ENCODE results near the gene ANKRD31.
"Not testable (repeated sequence)": the region's sequence is repeated elsewhere in the genome, so short reads cannot be mapped to it uniquely, and the experiment has no call there.

The ANKRD31 gene

DNA sequence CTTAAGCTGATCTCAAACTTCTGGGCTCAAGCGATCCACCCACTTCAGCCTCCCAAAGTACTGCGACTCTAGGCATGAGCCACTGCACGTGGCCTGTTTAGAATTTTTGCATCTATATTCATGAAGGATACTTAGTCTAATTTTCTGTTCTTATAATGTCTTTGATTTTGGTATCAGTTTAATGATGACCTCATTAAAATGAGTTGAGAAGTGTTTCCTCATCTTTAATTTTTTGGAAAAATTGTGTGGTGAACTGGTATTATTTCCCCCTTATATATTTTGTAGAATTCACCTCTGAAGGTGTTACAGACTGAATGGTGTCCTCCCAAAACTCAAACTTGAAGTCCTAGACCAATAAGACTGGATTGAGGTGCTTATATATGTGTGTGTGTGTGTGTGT lies 46.5 kb downstream of the ANKRD31 start:
- Histone ChIP-seq H3K9me3 (ENCODE audit: severe bottlenecking) (no peaks in the 10 kb centered on the region), H3K27me3 (ENCODE audit: insufficient read depth, low read depth, severe bottlenecking) (no peaks in the 10 kb centered on the region), H3K27ac (no peak overlapping the region), H3K36me3 (no peaks in the 10 kb centered on the region), H3K4me3 (ENCODE audit: low read depth, low read length) (no peak overlapping the region)
- TF ChIP-seq, protein P1, sequence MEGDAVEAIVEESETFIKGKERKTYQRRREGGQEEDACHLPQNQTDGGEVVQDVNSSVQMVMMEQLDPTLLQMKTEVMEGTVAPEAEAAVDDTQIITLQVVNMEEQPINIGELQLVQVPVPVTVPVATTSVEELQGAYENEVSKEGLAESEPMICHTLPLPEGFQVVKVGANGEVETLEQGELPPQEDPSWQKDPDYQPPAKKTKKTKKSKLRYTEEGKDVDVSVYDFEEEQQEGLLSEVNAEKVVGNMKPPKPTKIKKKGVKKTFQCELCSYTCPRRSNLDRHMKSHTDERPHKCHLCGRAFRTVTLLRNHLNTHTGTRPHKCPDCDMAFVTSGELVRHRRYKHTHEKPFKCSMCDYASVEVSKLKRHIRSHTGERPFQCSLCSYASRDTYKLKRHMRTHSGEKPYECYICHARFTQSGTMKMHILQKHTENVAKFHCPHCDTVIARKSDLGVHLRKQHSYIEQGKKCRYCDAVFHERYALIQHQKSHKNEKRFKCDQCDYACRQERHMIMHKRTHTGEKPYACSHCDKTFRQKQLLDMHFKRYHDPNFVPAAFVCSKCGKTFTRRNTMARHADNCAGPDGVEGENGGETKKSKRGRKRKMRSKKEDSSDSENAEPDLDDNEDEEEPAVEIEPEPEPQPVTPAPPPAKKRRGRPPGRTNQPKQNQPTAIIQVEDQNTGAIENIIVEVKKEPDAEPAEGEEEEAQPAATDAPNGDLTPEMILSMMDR (IDR thresholded peaks at IDR 0.05; ENCODE audit: low read depth, low read length): no peak
- no peak for DNase-seq

DNA sequence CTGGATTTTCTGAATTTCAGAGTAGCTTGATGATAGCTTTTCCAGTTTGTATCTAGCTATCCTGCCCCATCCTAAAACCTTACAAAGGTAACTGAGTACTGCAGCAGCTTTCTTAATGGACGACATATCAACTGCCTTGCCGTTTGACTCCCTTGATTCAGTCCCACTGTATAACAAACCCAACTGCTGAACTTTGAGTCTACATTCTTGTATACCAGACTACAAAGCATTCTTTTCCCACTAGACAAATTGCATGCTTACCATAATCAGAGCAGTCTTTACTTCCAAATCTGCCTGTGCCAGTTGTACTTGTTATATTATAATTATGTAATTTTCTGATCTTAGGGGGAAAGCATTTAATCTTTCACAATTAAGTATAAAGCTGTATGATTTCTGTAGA lies 47.3 kb downstream of the ANKRD31 start:
- Histone ChIP-seq H3K27me3 (ENCODE audit: insufficient read depth, low read depth, severe bottlenecking) (no peaks in the 10 kb centered on the region), H3K36me3 (no peaks in the 10 kb centered on the region), H3K4me3 (ENCODE audit: low read depth, low read length) (no peak overlapping the region), H3K27ac (no peak overlapping the region), H3K9me3 (ENCODE audit: severe bottlenecking) (no peaks in the 10 kb centered on the region)
- TF ChIP-seq, protein P1 (IDR thresholded peaks at IDR 0.05; ENCODE audit: low read depth, low read length): no peak
- no peak for DNase-seq

DNA sequence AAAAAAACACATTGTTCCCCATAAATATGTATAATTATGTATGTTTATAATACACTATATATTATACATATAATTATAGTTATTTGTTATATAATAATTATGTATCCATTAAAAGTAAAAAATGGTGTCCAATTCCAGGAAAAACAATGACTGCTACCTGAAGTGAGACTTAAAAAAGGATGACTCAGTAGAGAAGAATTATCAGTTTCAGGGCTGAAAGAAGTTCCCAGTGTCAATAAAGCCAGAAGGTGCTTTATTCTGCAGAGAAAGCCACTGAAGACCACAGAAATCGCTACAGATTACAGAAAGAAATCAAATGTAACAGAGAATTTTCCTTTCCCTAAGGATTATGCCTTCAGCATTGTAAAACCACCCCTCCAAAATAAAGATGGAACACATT lies 50.9 kb downstream of the ANKRD31 start:
- Histone ChIP-seq H3K27me3 (ENCODE audit: insufficient read depth, low read depth, severe bottlenecking) (no peaks in the 10 kb centered on the region), H3K36me3 (no peaks in the 10 kb centered on the region), H3K4me3 (ENCODE audit: low read depth, low read length) (no peak overlapping the region), H3K9me3 (ENCODE audit: severe bottlenecking) (no peaks in the 10 kb centered on the region), H3K27ac (no peak overlapping the region)
- TF ChIP-seq, protein P1 (IDR thresholded peaks at IDR 0.05; ENCODE audit: low read depth, low read length): no peak
- no peak for DNase-seq

DNA sequence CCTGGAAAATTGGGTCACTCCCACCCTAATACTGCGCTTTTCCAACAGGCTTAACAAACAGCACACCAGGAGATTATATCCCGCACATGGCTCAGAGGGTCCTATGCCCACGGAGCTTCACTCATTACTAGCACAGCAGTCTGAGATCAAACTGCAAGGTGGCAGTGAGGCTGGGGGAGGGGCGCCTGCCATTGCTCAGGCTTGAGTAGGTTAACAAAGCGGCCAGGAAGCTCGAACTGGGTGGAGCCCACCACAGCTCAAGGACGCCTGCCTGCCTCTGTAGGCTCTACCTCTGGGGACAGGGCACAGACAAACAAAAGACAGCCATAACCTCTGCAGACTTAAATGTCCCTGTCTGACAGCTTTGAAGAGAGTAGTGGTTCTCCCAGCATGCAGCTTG lies 60.7 kb downstream of the ANKRD31 start:
- H3K27me3 ChIP-seq (ENCODE audit: insufficient read depth, low read depth, severe bottlenecking); DNase-seq; H3K27ac ChIP-seq; H3K4me3 ChIP-seq (ENCODE audit: low read depth, low read length); H3K36me3 ChIP-seq; H3K9me3 ChIP-seq (ENCODE audit: severe bottlenecking): not testable (repeated sequence)

DNA sequence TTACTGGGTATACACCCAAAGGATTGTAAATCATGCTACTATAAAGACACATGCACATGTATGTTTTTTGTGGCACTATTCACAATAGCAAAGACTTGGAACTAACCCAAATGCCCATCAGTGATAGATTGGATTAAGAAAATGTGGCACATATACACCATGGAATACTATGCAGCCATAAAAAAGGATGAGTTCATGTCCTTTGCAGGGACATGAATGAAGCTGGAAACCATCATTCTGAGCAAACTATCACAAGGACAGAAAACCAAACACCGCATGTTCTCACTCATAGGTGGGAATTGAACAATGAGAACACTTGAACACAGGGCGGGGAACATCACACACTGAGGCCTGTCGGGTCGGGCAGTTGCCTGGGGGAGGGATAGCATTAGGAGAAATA lies 61.8 kb downstream of the ANKRD31 start:
- DNase-seq; H3K27me3 ChIP-seq (ENCODE audit: insufficient read depth, low read depth, severe bottlenecking); H3K4me3 ChIP-seq (ENCODE audit: low read depth, low read length); H3K9me3 ChIP-seq (ENCODE audit: severe bottlenecking); H3K36me3 ChIP-seq; H3K27ac ChIP-seq: not testable (repeated sequence)

DNA sequence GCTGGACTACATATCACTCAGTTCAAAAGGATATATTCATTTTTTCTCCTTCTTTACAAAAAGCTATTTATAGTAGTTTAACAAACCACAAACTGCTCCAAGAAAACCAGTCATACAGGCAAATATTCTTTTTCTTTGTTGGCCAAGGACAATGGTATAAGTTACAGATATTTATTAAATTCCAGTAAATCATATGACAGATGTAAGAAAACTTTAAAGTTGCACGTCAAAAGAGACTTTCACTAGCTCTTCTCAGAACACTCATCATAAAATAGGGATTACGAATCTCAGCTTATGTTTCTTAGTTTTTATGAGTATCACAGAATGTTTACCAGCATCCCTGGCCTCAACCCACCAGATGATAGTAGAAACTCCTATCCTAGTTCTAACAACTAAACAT lies 67.2 kb downstream of the ANKRD31 start:
- H3K27me3 ChIP-seq (ENCODE audit: insufficient read depth, low read depth, severe bottlenecking): no peaks in the 10 kb centered on the region

More for the DNA sequence above, 67.2 kb downstream of the ANKRD31 start:
- no peaks in the 10 kb centered on the region for H3K9me3 ChIP-seq (ENCODE audit: severe bottlenecking)
- no peaks in the 10 kb centered on the region for H3K36me3 ChIP-seq
- TF ChIP-seq, protein P1 (IDR thresholded peaks at IDR 0.05; ENCODE audit: low read depth, low read length): no peak
- no peak overlapping the region for H3K27ac ChIP-seq
- H3K4me3 ChIP-seq (ENCODE audit: low read depth, low read length): no peak overlapping the region
- no peak for DNase-seq
